Activated CD4-positive, alpha-beta T cell treated with anti-CD3 and anti-CD28 coated beads, Interleukin-2, amount 50 U/mL, for 24 hours (primary cell): ENCODE data around the gene ANKMY1.

ENCODE experiments used
- DNase-seq, 2 donors: peaks; one replicate each; pipeline ENCODE4 v3.0.0-alpha.2; 2020; ENCODE audit warnings: low read depth in 1 of 2, low spot score in 1 of 2

ANKMY1 gene

GRCh38 chr2:240557808-240558207 is at the start of gene ANKMY1:
TSS of gene ANKMY1 (minus strand) at chr2:240557988. CDS start at chr2:240557335, 653 bp downstream.
- peak in 1 of 2 donors; percentile 47 for DNase-seq

- DNase-seq = no peak
Measured at GRCh38 chr2:240605867-240606743, 48.3 kb upstream of the ANKMY1 start.

GRCh38 chr2:240604939-240605716 is 47.3 kb upstream of the ANKMY1 start:
- no peak for DNase-seq

GRCh38 chr2:240604291-240604938 is 46.6 kb upstream of the ANKMY1 start:
- DNase-seq = no peak

GRCh38 chr2:240603846-240604245 is 46.1 kb upstream of the ANKMY1 start:
- no peak for DNase-seq

- DNase-seq = no peak
Measured at GRCh38 chr2:240603081-240603835, 45.5 kb upstream of the ANKMY1 start.

GRCh38 chr2:240602266-240603050 is 44.7 kb upstream of the ANKMY1 start:
- DNase-seq = no peak

GRCh38 chr2:240601831-240602160 is 44.0 kb upstream of the ANKMY1 start:
- no peak for DNase-seq

- DNase-seq = no peak
Measured at GRCh38 chr2:240601061-240601830, 43.5 kb upstream of the ANKMY1 start.

GRCh38 chr2:240600451-240600961 is 42.7 kb upstream of the ANKMY1 start:
- DNase-seq = no peak

GRCh38 chr2:240599141-240599583 is 41.4 kb upstream of the ANKMY1 start:
- no peak for DNase-seq

GRCh38 chr2:240598311-240598911 is 40.6 kb upstream of the ANKMY1 start:
- DNase-seq = no peak

- DNase-seq = no peak
Measured at GRCh38 chr2:240597419-240598181, 39.8 kb upstream of the ANKMY1 start.

- DNase-seq = no peak
Measured at GRCh38 chr2:240597054-240597418, 39.2 kb upstream of the ANKMY1 start.

- DNase-seq = no peak
Measured at GRCh38 chr2:240596491-240596931, 38.7 kb upstream of the ANKMY1 start.

- DNase-seq = no peak
Measured at GRCh38 chr2:240596080-240596460, 38.3 kb upstream of the ANKMY1 start.

GRCh38 chr2:240595381-240596079 is 37.7 kb upstream of the ANKMY1 start:
- peak in 1 of 2 donors; percentile 18 for DNase-seq
